NCI-H2081 treated with DMSO at 0.1 percent for 48 hours (cell line): Measurements from ENCODE around the gene ZFP57.
A peak's percentile ranks its signal among the peaks of the same experiment; 100 is the strongest.

Experiments used
- DNase-seq: peaks from one replicate; lab custom pipeline; 2025; lab: John Stamatoyannopoulos, UW

ZFP57 gene

GRCh38 chr6:29680904-29681303 is at the start of gene ZFP57:
Gene ZFP57 (minus strand): TSS chr6:29681152. CDS start chr6:29677003, 4,149 bp downstream.
- no peak for DNase-seq

DNA sequence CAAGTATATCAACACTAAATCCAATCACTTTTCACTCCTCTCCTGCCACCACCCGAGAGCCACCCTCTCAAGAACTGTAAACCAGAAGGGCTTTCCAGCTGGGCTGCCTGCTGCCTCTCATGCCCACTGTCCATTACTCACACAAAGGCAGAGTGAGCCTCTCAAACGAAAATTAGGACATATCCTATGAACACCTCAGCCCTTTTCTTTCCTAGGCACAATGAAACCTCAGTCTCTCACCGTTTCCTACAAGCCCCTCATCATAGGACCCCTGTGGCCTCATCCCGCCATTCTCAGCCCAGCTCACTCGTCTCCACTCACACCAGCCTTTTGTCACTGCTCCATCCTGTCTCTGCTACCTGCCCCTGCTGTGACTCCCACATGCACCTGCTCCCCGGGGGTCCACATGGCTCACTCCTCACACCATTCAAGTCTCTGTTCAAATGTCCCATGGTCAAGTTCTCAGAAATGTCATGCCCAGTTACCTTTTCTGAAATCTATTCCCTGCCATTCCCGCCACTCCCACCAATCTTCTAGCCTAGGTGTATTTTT is 49.7 kb upstream of the ZFP57 start:
- DNase-seq, result no peak

- no peak for DNase-seq
Measured at GRCh38 chr6:29729774-29730328, 48.9 kb upstream of the ZFP57 start.

DNA sequence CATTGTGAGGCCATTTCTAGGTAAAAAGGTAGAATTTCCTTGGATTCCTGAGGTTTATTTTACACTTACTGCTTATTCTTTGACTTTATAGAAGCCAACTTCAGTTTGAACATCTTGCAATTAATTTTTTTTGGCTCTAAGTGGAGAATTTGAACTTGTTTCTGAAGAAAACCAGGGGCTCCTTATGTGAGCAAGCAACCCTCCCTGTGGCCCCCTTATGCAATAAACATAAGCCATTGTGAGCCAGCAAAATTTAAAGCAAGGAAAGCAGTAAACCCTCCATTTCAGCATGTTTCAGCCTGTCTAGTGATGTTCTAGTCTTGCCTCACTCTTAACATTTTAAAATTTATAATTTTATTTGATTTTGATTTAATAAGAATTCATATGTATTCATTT is 47.9 kb upstream of the ZFP57 start:
- no peak for DNase-seq

DNA sequence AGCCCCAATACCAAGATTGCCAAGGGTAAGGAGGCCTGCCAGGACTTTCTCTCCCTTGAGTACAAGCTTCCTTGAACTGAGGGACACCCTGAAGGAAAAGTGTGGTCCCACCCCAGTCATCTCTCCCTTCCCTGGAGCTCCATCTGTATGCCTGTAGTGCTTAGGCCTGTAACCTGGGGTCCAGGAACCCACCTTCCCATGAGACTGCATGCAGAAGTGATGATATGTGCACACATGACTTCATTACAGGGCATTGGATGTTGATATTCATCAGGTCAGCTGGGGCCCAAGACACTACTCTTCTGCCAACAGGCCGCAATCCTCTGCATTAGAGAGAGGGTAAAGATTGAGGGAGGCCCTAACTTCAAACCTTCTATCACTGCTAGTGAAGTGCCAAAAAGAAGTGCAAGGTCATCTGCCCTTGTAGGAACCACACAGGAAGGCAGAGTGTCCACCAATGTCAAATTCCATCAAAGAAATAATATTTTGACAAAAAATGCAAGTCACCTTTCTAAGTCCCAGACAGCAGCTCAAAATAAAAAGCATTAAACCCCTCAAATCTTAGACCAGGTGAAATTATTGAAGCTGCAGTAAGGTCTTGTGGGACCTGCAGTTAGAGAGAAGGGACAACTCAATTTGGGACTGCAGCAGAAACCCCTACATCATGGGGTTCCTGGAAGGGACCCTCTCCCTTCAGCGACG is 47.4 kb upstream of the ZFP57 start:
- no peak for DNase-seq

DNA sequence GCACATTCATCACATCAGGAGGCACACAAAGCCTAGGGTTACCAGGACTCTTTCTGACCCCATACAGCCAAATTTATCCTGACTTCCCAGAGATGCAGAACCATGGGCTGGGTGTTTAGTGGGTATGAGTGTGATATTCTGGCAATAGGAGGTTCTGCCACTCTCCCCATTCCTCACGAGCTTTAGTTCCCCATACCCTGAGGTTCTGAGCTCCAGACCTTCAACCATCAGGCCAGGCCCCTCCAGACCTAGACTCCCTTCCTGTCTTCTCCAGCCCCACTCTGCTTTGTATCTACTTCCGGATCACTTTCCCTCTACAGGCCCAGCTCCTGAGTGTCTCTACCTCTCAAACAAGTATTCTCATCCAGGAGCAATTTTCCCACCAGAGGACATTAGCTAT is 46.7 kb upstream of the ZFP57 start:
- DNase-seq, result no peak

DNA sequence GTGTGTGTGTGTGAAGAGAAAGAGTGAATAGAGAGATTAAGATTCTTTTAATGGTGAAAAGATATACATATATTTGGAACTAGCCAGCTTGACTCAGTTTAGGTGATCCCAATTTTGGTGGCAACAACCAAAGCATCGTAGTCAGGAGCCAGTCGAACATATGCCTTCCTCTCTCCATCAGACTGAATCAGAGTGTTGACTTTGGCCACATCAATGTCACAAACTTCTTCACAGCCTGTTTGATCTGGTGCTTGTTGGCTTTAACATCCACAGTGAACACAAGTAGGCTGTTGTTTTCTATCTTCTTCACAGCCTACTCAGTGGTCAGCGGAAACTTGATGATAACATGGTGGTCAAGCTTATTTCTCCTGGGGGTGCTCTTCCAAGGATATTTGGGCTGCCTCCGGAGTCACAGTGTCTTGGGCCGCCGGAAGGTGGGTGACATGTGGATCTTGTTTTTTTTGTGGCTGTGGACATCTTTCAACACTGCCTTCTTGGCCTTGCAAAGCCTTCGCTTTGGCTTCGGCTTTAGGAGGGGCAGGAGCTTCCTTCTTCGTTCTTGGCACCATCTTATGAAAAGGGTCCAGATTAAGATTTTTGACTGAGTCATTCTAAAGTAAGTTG is 45.7 kb upstream of the ZFP57 start:
- no peak for DNase-seq

DNA sequence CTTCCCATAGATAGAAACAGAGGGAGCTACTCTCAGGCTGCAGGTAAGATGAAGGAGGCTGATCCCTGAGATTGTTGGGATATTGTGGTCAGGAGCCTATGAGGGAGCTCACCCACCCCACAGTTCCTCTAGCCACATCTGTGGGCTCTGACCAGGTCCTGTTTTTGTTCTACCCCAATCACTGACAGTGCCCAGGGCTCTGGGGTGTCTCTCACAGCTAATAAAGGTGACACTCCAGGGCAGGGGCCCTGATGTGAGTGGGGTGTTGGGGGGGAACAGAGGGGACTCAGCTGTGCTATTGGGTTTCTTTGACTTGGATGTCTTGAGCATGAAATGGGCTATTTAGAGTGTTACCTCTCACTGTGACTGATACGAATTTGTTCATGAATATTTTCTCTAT is 45.0 kb upstream of the ZFP57 start:
- no peak for DNase-seq

- DNase-seq, result no peak
Measured at GRCh38 chr6:29724937-29725869, 44.3 kb upstream of the ZFP57 start.

DNA sequence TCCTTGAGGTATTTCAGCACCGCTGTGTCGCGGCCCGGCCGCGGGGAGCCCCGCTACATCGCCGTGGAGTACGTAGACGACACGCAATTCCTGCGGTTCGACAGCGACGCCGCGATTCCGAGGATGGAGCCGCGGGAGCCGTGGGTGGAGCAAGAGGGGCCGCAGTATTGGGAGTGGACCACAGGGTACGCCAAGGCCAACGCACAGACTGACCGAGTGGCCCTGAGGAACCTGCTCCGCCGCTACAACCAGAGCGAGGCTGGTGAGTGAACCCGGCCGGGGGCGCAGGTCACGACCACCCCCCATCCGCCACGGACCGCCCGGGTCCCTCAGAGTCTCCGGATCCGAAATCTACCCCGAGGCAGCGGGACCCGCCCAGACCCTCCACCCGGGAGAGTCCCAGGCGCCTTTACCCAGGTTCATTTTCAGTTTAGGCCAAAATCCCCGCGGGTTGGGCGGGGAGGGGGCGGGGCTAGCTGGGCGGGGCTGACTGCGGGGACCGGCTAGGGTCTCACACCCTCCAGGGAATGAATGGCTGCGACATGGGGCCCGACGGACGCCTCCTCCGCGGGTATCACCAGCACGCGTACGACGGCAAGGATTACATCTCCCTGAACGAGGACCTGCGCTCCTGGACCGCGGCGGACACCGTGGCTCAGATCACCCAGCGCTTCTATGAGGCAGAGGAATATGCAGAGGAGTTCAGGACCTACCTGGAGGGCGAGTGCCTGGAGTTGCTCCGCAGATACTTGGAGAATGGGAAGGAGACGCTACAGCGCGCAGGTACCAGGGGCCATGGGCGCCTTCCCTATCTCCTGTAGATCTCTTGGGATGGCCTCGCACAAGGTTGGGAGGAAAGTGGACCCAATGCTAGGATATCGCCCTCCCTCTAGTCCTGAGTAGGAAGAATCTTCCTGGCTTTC is 43.0 kb upstream of the ZFP57 start:
- DNase-seq, result no peak

DNA sequence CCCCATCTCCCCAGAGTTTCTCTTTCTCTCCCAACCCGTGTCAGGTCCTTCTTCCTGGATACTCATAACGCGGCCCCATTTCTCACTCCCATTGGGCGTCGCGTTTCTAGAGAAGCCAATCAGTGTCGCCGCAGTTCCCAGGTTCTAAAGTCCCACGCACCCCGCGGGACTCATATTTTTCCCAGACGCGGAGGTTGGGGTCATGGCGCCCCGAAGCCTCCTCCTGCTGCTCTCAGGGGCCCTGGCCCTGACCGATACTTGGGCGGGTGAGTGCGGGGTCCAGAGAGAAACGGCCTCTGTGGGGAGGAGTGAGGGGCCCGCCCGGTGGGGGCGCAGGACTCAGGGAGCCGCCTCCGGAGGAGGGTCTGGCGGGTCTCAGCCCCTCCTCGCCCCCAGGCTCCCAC is 42.3 kb upstream of the ZFP57 start, which contains the start of gene HLA-F:
TSS of gene HLA-F (plus strand) at position 173 of the 404 bp plus-strand sequence. CDS start at position 203, 30 bp downstream.
- peak; percentile 24 for DNase-seq

DNA sequence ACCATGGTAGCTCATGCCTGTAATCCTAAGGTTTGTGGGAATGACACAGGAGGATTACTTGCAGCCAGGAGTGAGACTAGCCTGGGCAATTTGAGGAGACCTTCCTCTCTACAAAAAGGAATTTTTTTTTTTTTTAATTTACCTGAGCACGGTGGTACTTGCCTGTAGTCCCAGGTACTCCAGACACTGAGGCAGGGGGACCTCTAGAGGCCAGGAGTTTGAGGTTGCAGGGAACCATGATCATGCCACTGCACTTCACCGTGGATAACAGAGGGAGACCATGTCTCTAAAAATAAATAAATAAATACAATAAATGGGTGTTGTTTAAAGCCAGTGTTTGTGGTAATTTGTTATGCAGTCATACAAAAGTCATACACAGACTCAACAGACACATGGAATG is 39.9 kb upstream of the ZFP57 start:
- no peak for DNase-seq

- DNase-seq, result no peak
Measured at GRCh38 chr6:29710281-29710941, 29.5 kb upstream of the ZFP57 start.

- no peak for DNase-seq
Measured at GRCh38 chr6:29709188-29709587, 28.2 kb upstream of the ZFP57 start.

DNA sequence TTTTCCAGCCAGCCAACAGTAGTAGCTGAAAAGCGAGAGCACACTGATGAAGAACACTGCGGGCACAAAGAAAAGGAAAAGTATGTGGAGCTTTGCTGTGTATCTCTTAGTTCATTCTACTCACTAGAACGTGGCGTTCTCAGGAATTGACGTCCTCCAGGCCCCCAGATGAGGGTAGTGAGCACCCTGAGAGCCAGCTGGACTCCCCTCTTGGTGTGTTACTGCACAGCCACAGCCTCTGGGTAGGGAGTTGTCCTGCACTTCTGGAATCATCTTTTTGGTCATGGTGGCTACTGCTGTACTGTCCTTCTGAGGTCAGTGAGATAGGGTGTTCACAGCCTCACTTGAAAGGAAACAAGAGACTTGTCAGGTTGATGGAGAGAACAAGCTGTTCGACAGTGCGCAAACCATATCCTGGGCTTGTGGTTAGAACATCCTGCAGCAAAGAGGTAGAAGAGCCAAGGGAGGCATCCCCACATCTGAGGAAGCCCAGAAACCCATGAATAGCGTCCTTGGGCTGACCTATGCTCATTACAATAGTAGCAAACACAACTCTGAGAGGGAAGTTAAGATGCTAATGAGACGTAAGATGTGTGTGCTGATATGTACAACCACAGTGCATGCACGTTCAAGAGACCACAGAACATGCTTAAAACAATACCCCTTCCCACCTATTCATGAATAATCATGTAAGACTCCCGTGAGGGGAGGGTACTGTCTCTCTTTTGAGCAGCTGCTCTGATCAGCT is 27.7 kb upstream of the ZFP57 start:
- no peak for DNase-seq

GRCh38 chr6:29705389-29706231 is 24.7 kb upstream of the ZFP57 start:
- no peak for DNase-seq

DNA sequence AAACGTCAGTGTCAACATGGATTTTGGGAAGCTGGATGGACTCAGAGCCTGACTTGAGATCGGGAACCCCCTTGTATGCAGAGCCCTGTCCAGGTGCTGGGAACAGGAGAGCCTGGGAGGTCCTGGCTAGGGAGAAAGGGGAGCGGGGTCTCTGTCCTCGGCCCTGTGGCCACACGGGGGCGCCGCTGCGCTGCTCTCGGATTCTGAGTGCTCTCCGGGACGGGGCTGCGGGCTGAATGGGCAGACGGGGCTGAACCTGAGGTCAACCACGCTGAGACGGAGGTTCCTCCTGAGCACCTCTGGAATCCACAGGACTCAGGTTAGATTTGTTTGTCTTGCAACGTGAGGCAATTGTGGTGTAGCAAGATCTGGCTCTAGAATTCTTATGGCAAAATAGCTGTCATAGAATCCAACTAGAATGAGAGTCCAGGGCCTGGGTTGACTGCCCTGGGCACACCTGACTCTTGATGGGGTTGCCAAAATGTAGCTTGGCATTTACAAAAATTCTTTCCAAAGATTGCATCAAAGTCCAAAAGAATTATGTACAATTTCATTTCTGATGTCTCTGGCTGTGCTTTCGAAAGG is 21.7 kb upstream of the ZFP57 start:
- no peak for DNase-seq
